Cardiac fibroblast (primary cell): ENCODE data around the gene POMGNT2.

ENCODE experiments used
- DNase-seq, 2 donors: peaks; one replicate each; pipeline versions ENCODE4 v3.0.0 to v3.0.0-alpha.2; 2010; ENCODE audit warnings: low read depth in 2 of 2
- H3K4me3 ChIP-seq, 2 donors: replicated peaks in 1 of 2; 1 replicate in 1 of 2; 2 replicates in 1 of 2; pipeline ENCODE4 v1.5.1; 2011; ENCODE audit warnings: low read depth in 2 of 2, low read length in 2 of 2, mild to moderate bottlenecking in 2 of 2, moderate library complexity in 1 of 2
- CTCF ChIP-seq: IDR thresholded peaks from one replicate; pipeline ENCODE4 v1.5.1; 2011; ENCODE audit warnings: low read depth, mild to moderate bottlenecking, low read length, inconsistent platforms

The POMGNT2 gene

GRCh38 chr3:43104660-43105595, 951 bp downstream of the POMGNT2 start:
- H3K4me3 ChIP-seq = peak overlapping the region; percentile 42 to 64
- no peak for DNase-seq
- TF ChIP-seq CTCF = no peak

GRCh38 chr3:43104039-43104438, 1.8 kb downstream of the POMGNT2 start:
- TF ChIP-seq CTCF = no peak
- H3K4me3 ChIP-seq = no peak overlapping the region
- DNase-seq = no peak

- DNase-seq = peak in 1 of 2 donors; percentile 27
- TF ChIP-seq CTCF = no peak
- H3K4me3 ChIP-seq = no peak overlapping the region
Measured at GRCh38 chr3:43102773-43103480, 3.0 kb downstream of the POMGNT2 start.

GRCh38 chr3:43098761-43099160, 7.1 kb downstream of the POMGNT2 start:
- no peak for DNase-seq
- TF ChIP-seq CTCF = no peak
- H3K4me3 ChIP-seq = no peak overlapping the region

- DNase-seq = no peak
- H3K4me3 ChIP-seq = no peak overlapping the region
- TF ChIP-seq CTCF = no peak
Measured at GRCh38 chr3:43097400-43098080, 8.3 kb downstream of the POMGNT2 start.

- DNase-seq = no peak
- no peak for TF ChIP-seq CTCF
- no peak overlapping the region for H3K4me3 ChIP-seq
Measured at GRCh38 chr3:43096761-43097160, 9.1 kb downstream of the POMGNT2 start.
